Activated T-helper 17 cell treated with anti-CD3 and anti-CD28 coated beads, Interleukin-2, amount 50 U/mL, for 72 hours (primary cell): ENCODE measurements around the gene MIS12. TPM values are rescaled to one million over a fixed set of nuclear protein-coding genes. Genes with fewer than 3 reads are reported as not detected.

ENCODE experiments used
- ATAC-seq: fragments of 150-1000 bp; cut with Tn5 transposase; replicated peaks from 2 replicates; pipeline ENCODE4 v1.10.0; 2021; ENCODE audit warnings: mild to moderate bottlenecking, moderate library complexity
- H3K27ac Mint-ChIP-seq: one replicate; pipeline ENCODE4 v1.8.0; 2022; ENCODE audit warnings: mixed read lengths
- H3K27me3 Mint-ChIP-seq: one replicate; pipeline ENCODE4 v1.8.0; 2022; ENCODE audit warnings: mixed read lengths
- H3K36me3 Mint-ChIP-seq: one replicate; pipeline ENCODE4 v1.8.0; 2022; ENCODE audit warnings: low read depth, mild to moderate bottlenecking, mixed read lengths
- H3K4me1 Mint-ChIP-seq: one replicate; pipeline ENCODE4 v1.8.0; 2022; ENCODE audit warnings: mixed read lengths
- H3K4me3 Mint-ChIP-seq: one replicate; pipeline ENCODE4 v1.8.0; 2022; ENCODE audit warnings: mild to moderate bottlenecking, mixed read lengths
- H3K9me3 Mint-ChIP-seq: one replicate; pipeline ENCODE4 v1.8.0; 2022; ENCODE audit warnings: mixed read lengths
- total RNA-seq, 2 donors: library from RNA; stranded (reverse); gene quantifications; one replicate each; pipeline ENCODE4 v1.2.3, GENCODE V29; 2022

MIS12 gene
- total RNA-seq, 2 donors from 2014 or later, result 24.1 to 33.9 TPM

DNA sequence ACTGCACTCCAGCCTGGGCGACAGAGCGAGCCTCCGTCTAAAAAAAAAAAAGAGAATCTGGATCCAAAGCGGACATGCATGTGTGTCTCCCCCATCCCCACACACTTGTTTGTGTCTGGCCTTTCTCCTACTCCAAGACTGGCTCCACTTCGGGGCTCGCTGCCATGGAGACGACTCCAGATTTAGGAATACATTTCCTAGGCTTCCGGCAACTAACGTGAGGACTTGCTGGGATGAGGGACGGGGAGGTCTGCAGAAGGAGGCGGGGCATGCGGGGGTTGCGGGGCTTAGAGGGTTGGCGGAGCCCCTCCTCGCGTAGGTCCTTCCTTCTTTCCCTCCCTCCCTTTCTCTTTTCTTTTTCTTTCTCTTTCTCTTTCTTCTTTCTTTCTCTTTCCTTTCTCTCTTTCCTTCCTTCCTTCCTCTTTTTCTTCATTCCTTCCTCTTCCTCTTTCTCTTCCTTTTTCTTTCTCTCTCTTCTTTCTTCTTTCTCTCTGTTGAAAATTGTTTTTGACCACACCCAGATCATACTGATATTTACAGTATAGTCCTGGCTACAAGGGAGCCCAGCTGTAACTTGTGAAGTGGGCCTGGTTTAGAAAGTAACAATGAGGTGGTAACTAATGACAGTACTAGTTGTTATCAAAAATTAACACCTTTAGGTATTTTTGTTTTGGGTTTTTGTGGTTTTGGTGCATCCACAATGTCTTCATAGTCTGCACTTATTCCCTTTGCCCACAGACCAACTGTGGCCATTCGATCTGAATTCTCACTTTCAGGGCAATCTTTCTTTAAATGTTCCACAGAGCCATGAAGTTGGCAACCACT is 25.2 kb downstream of the MIS12 start:
- Mint-ChIP-seq H3K27me3 (no peaks in the 10 kb centered on the region), H3K36me3 (peaks cover 32% of the 10 kb centered on the region), H3K27ac (no peak overlapping the region), H3K4me3 (no peak overlapping the region), H3K4me1 (peaks cover 8% of the 10 kb centered on the region), H3K9me3 (no peaks in the 10 kb centered on the region)
- ATAC-seq, result no peak

DNA sequence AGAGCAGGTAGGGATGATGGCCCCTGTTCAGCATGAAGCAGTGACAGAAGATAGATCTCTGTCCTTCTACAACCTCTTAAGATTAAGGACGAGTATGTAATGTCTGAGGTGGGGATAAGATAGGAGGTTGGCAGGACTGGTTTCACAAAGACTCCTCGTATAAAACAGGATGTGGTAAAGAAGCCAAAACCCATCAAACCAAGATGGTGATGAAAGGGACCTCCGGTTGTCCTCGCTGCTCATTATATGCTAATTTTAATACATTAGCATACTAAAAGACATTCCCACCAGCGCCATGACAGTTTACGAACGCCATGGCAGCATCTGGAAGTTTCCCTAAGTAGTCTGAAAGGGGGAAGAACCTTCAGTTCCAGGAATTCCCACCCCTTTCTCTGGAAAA is 27.3 kb downstream of the MIS12 start:
- H3K36me3 Mint-ChIP-seq, result peaks cover 47% of the 10 kb centered on the region
- peak; percentile 81 for ATAC-seq
- H3K9me3 Mint-ChIP-seq, result no peaks in the 10 kb centered on the region
- H3K4me1 Mint-ChIP-seq, result peaks cover 8% of the 10 kb centered on the region
- no peaks in the 10 kb centered on the region for H3K27me3 Mint-ChIP-seq
- no peak overlapping the region for H3K4me3 Mint-ChIP-seq
- no peak overlapping the region for H3K27ac Mint-ChIP-seq

DNA sequence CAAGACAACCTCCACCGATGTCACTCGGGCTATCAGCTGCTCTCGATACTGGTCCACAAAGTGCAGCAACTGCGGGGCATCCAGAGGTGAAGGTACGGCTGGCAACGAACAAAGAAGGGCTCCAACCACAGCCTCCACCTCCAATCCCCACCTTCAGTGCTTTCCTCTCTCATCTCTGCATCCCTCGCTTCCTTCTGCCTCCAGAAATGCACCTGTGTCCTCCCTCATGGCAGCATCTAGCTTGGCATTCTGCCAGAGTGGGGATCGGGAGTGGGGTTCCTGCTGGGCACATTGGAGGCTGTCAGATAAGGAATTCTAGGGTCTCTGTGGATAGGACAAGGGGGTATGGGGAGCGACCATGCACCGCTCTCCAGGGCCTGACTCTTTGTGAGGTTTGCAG is 28.6 kb downstream of the MIS12 start:
- Mint-ChIP-seq H3K27me3 (no peaks in the 10 kb centered on the region), H3K4me3 (no peak overlapping the region), H3K4me1 (peaks cover 8% of the 10 kb centered on the region), H3K27ac (no peak overlapping the region), H3K36me3 (peaks cover 48% of the 10 kb centered on the region), H3K9me3 (no peaks in the 10 kb centered on the region)
- no peak for ATAC-seq

DNA sequence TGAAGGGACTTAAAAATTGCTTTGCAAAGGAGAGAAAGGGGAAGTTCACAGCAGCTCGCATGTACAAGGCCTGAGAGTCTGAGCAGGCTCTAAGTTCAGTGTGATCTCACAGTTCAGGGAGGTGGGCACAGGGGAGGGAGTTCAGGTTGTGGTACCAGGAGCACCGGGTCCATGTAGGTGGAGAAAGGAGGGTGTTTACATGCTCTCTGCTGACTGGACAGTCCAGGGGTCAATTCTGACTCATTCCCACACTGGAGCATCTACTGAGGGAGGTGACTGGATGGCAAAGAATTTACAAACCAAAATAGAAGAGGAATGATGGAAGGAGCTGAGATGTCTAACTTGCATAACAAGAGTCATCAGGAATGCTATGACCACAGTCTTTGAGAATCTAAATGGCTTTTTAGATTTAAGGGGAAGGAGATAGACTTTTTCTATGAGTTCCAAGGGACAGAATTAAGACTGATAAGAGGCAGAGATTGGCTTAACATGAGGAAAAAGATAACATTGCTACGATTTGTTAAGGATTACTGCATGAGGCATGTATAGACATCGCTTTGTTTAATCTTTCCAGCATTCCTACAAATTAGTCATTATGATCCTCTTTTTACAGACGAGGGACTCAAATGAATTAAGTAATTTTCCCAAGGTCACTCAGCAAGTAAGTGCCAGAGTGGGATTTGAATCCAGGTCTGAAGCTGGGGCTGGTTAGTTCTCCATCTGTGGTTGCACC is 29.9 kb downstream of the MIS12 start:
- peak overlapping the region; percentile 69 for H3K27ac Mint-ChIP-seq
- H3K27me3 Mint-ChIP-seq, result no peaks in the 10 kb centered on the region
- peaks cover 60% of the 10 kb centered on the region for H3K36me3 Mint-ChIP-seq
- H3K4me3 Mint-ChIP-seq, result no peak overlapping the region
- H3K9me3 Mint-ChIP-seq, result no peaks in the 10 kb centered on the region
- peaks cover 8% of the 10 kb centered on the region for H3K4me1 Mint-ChIP-seq
- no peak for ATAC-seq

DNA sequence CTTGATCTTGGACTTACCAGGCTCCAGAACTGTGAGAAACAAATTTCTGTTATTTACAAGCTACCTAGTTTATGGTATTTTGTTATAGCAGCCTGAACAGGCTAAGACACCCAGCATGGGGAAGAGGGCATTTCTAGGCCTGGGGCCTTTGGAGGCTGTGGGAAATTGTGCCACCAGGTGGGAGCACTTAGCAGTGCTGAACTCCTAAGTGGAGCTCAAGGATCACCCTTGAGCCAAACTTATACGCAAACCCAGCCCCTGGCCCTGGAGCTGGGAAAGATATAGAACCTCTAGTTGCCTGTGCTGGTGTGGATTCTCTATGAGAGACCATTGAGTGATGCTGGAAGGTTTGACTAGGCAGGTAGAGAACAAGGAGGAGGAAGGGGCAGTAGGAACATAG is 36.1 kb downstream of the MIS12 start:
- ATAC-seq, result no peak
- H3K36me3 Mint-ChIP-seq, result peaks cover 83% of the 10 kb centered on the region

DNA sequence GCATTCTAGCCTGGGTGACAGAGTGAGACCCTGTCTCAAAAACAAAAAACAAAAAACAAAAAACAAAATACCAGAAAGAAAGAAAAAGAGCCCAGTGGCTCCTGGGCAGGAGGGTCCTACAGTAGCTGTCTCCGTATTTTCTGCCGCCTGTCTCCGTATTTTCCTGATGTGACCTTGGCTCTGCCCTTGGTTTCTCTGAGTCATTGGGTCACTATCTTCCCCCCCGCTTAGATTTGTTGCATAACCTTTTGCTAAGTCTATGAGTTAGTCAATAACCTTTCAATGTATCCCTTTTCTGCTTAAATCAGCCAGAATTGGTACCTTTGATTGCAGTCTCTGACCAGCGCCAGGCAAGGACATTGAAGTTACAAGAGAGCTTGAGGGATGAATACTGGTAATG is 36.9 kb downstream of the MIS12 start:
- peak overlapping the region; percentile 44 for H3K27ac Mint-ChIP-seq
- no peak for ATAC-seq
- no peaks in the 10 kb centered on the region for H3K9me3 Mint-ChIP-seq

More for the DNA sequence above, 36.1 kb downstream of the MIS12 start:
- no peaks in the 10 kb centered on the region for H3K4me1 Mint-ChIP-seq
- no peaks in the 10 kb centered on the region for H3K9me3 Mint-ChIP-seq
- peak overlapping the region; percentile 44 for H3K27ac Mint-ChIP-seq
- H3K4me3 Mint-ChIP-seq, result no peak overlapping the region
- no peaks in the 10 kb centered on the region for H3K27me3 Mint-ChIP-seq

DNA sequence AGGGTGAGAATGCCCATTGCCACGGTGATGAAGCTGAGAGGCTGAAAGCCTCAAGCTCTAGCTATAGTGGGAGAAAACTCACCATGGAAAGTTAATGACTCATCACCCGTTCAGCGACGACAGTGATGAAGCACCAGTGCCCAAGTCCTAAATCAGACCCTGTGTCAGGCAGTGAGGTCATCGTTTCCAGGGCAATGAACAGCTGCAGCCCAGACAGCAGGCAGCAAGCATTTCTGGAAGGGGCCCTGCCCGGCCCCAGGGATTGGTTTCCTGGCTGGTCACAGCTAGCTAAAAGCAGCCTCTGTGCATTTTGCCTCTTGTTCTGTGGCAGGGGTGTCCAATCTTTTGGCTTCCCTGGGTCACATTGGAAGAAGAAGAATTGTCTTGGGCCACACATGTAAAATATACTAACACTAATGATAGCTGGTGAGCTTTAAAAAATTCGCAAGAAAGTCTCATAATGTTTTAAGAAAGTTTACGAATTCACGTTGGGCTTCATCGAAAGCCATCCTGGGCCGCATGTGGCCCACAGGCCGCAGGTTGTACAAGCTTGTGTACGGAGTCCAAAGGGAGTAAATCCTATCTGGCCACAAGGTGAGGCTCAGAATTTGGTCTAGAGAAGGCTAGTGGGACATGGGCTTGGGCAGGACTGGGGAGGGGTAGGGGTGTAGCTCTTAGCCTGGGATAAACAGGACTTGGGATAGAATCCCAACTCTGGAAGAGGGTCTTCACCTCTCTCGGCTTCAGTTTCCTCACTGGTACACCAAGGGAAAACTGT is 40.6 kb downstream of the MIS12 start:
- Mint-ChIP-seq H3K27me3 (no peaks in the 10 kb centered on the region), H3K9me3 (no peaks in the 10 kb centered on the region), H3K27ac (peak overlapping the region; percentile 62), H3K4me3 (no peak overlapping the region), H3K4me1 (peaks cover 4% of the 10 kb centered on the region), H3K36me3 (peaks cover 89% of the 10 kb centered on the region)
- peak; percentile 99 for ATAC-seq

More for the DNA sequence above, 36.9 kb downstream of the MIS12 start:
- Mint-ChIP-seq H3K36me3 (peaks cover 78% of the 10 kb centered on the region), H3K27me3 (no peaks in the 10 kb centered on the region), H3K4me1 (no peaks in the 10 kb centered on the region), H3K4me3 (no peak overlapping the region)

DNA sequence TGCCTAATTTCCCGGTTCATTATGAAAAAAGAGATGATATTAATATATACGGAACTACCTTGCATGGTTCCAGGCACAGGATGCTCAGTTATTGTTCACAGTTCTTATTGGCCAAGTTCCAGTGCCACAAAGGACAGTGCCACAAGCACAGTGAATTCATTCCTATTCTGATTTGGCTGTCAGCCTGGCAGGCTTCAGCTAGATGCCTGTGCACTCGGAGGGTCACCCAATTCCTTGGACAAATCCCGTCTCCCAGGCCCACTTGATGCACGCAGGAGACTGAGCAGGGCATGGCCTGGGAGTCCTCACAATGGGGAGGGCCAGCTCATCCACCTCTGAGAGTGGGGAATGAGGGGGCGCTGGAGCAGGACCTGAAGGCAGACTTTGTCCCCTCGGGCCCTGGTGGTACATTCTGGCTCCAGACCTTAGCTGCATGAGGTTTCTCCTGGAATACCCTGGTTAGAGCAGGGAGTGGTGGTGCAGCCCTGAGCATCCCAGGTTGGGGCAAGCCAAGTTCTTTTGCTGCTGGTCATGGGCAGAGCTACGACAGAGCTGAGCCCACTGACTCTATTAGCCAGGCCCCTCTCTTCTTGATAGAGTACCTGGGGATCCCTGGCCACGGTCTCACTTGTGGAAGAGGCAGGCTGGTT is 41.4 kb downstream of the MIS12 start:
- no peaks in the 10 kb centered on the region for H3K9me3 Mint-ChIP-seq
- H3K36me3 Mint-ChIP-seq, result peaks cover 89% of the 10 kb centered on the region
- no peak for ATAC-seq
- H3K27me3 Mint-ChIP-seq, result no peaks in the 10 kb centered on the region
- peak overlapping the region; percentile 62 for H3K27ac Mint-ChIP-seq
- H3K4me1 Mint-ChIP-seq, result peaks cover 4% of the 10 kb centered on the region
- H3K4me3 Mint-ChIP-seq, result no peak overlapping the region

DNA sequence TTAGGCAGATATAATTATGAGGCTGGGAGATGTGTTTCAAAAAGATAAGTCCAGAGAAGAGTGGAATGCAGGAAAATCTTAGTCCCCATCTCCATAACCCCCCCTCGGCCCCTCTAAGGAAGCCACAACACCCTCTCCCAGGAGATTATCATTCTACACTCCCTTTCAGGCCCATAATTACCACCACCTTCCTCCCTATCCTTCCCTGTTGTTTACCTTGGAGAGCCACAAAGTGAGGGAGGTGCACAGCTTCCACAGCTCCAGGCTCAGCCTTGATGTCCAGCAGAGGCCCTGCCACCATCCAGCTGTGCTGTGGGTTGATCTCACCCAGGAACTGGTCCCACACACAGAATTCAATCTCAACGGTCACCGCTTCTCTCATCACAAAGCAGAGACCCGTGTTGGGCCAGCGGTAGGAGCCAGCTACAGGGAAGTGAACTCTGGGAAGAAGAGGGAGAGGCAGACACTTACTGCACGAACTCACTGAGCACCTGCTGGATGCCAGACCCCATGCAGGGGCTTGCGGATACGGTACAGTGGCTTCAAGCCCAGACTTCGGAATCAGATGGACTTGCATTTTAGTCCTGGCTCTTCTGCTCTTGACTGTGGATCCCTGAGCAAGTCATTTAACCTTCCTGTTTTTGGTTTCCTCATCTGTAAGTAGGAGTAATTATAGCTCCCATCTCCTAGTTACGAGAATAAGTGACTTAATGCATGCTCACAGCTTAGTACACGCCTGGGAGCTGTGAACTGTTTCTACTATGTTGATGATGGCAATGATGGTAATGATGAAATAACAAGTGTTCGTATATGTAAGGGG is 44.1 kb downstream of the MIS12 start:
- peaks cover 91% of the 10 kb centered on the region for H3K36me3 Mint-ChIP-seq
- peaks cover 4% of the 10 kb centered on the region for H3K4me1 Mint-ChIP-seq
- no peaks in the 10 kb centered on the region for H3K27me3 Mint-ChIP-seq
- H3K9me3 Mint-ChIP-seq, result no peaks in the 10 kb centered on the region
- no peak for ATAC-seq
- no peak overlapping the region for H3K4me3 Mint-ChIP-seq
- no peak overlapping the region for H3K27ac Mint-ChIP-seq

DNA sequence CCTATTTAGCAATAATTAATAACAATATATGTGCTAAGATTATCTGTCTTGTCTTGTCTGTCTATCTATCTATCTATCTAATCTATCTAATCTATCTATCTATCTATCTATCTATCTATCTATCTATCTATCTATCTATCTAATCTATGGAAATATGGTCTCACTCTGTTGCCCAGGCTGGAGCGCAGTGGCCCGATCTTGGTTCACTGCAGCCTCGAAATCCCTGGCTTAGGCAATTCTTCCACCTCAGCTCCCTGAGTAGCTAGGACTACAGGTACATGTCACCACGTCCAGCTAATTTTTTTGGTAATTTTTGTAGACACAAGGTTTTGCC is 44.7 kb downstream of the MIS12 start:
- H3K36me3 Mint-ChIP-seq, result peaks cover 94% of the 10 kb centered on the region
- no peaks in the 10 kb centered on the region for H3K27me3 Mint-ChIP-seq
- H3K4me1 Mint-ChIP-seq, result peaks cover 4% of the 10 kb centered on the region
- H3K27ac Mint-ChIP-seq, result no peak overlapping the region
- no peak for ATAC-seq
- no peaks in the 10 kb centered on the region for H3K9me3 Mint-ChIP-seq
- H3K4me3 Mint-ChIP-seq, result no peak overlapping the region

DNA sequence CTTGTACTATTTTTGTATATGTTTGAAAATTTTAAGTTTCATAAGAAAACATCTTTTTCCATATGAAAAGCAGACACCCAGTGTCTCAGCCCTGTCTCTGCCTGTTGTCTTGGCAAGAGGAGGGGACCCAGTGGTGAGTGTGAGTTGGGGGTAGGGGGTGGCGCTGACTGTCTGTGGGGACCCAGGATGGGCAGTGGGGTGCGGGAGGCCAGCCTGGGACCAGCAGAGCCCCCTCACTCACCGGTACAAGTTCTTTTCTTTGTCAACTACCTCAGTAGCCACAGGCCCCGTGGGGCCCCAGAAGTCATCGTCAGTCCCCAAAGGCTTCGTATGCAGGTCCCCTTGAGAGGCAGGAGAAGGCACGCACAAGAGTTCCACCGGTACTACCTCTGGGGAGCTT is 46.2 kb downstream of the MIS12 start:
- peak overlapping the region; percentile 79 for H3K27ac Mint-ChIP-seq
- no peaks in the 10 kb centered on the region for H3K9me3 Mint-ChIP-seq
- ATAC-seq, result no peak
- H3K27me3 Mint-ChIP-seq, result no peaks in the 10 kb centered on the region
- H3K36me3 Mint-ChIP-seq, result peaks cover 94% of the 10 kb centered on the region
- H3K4me3 Mint-ChIP-seq, result no peak overlapping the region
- peaks cover 4% of the 10 kb centered on the region for H3K4me1 Mint-ChIP-seq

DNA sequence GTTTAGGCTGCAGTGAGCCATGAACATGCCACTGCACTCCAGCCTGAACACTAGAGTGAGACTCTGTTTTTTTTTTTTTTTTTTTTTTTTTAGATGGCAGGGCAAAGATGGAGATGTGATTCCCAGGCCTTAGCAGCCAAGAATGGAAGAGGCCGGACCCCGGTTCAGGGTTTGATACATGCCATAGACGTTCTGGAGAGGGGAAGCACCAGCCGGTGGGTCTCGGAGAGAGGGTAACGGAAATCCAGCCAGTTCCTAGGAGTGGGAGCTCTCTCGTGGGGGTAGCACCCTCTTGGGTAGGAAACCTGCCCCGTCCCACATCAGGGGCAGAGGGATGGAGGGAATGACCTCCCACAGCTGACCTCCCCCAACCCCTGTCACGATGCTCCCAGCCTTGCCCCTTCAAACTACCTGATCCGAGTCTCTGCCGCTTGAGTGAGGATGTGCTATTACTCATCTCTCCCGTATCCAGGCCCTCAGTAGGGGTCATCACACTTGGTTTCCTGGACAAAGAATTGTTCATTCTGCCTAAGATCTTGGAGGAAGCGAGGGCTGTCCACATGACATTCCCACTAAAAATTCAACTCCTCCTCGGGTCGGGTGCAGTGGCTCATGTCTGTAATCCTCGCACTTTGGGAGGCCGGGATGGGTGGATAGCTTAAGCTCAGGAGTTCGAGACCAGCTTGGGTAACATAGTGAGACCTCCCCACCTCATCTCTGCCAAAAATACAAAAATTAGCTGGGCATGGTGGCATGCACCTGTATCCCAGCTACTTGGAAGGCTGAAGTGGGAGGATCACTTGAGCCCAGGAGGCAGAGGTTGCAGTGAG is 47.3 kb downstream of the MIS12 start:
- Mint-ChIP-seq H3K36me3 (peaks cover 98% of the 10 kb centered on the region), H3K9me3 (no peaks in the 10 kb centered on the region), H3K27ac (no peak overlapping the region), H3K27me3 (no peaks in the 10 kb centered on the region), H3K4me1 (peaks cover 4% of the 10 kb centered on the region), H3K4me3 (no peak overlapping the region)
- no peak for ATAC-seq

DNA sequence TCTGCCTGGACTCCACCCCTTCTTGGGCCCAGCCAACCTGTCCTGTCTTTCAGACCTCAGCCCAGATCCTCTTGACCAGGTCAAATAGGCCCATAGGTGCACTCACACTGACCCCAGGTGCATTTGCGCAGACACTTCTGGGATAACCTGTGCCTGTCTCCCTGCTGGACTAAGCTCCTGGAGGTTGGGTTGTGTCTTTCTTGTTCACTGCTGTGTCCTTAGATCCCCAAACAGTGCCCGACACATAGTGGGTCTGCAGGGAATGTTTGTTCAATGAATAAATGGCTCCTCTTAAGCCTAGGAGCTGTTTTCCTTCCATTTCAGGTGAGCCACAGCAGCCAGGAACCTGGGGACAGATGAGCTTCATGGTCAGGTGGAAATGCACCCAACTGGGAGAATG is 49.1 kb downstream of the MIS12 start:
- Mint-ChIP-seq H3K4me3 (no peak overlapping the region), H3K4me1 (no peaks in the 10 kb centered on the region), H3K36me3 (peaks cover 98% of the 10 kb centered on the region), H3K9me3 (no peaks in the 10 kb centered on the region), H3K27ac (no peak overlapping the region), H3K27me3 (no peaks in the 10 kb centered on the region)
- no peak for ATAC-seq
